SK-N-SH treated with all-trans-retinoic acid at 6 μM for 48 hours (cell line): ENCODE measurements around the gene CD52.

Experiments
- ARNTL ChIP-seq: fragments of 450-650 bp; formaldehyde crosslinking; IDR thresholded peaks from 2 replicates; pipeline ENCODE4 v1.5.0; 2020; ENCODE audit warnings: low read depth, mild to moderate bottlenecking, moderate library complexity, borderline replicate concordance
- CREB5 ChIP-seq: fragments of 250-450 bp; sonication (Bioruptor Pico); IDR thresholded peaks from 2 replicates; pipeline ENCODE4 v1.5.1; 2020; ENCODE audit warnings: low read depth, mild to moderate bottlenecking, moderate library complexity
- CSRNP3 ChIP-seq: fragments of 250-450 bp; sonication (Bioruptor Pico); IDR thresholded peaks from 2 replicates; pipeline ENCODE4 v1.5.1; 2021; ENCODE audit warnings: mild to moderate bottlenecking, moderate library complexity
- GLIS3 ChIP-seq: fragments of 250-450 bp; sonication (Bioruptor Pico); IDR thresholded peaks from 2 replicates; pipeline ENCODE4 v1.5.0; 2020; ENCODE audit warnings: mild to moderate bottlenecking, moderate library complexity
- ISL1 ChIP-seq: fragments of 250-450 bp; sonication (Bioruptor Pico); IDR thresholded peaks from 2 replicates; pipeline ENCODE4 v2.1.2; 2022; ENCODE audit warnings: mild to moderate bottlenecking, moderate library complexity
- PATZ1 ChIP-seq: fragments of 250-450 bp; sonication (Bioruptor Pico); IDR thresholded peaks from 2 replicates; pipeline ENCODE4 v1.8.0; 2020; ENCODE audit warnings: mild to moderate bottlenecking, moderate library complexity, borderline replicate concordance
- TSHZ2 ChIP-seq: fragments of 250-450 bp; sonication (Bioruptor Pico); IDR thresholded peaks from 2 replicates; pipeline ENCODE4 v1.5.0; 2020; ENCODE audit warnings: mild to moderate bottlenecking, moderate library complexity
- ZNF565 ChIP-seq: fragments of 450-650 bp; formaldehyde crosslinking; conservative IDR thresholded peaks from 2 replicates; pipeline ENCODE4 v1.5.0; 2020; ENCODE audit warnings: low read depth, mild to moderate bottlenecking, moderate library complexity
- ZNF70 ChIP-seq: fragments of 450-650 bp; formaldehyde crosslinking; IDR thresholded peaks from 2 replicates; pipeline ENCODE4 v1.5.0; 2020; ENCODE audit warnings: mild to moderate bottlenecking, moderate library complexity
- TF ChIP-seq, protein P1 (sequence below): fragments of 250-450 bp; sonication (Bioruptor Pico); IDR thresholded peaks from 2 replicates; pipeline ENCODE4 v1.8.0; 2021; ENCODE audit warnings: low read depth, mild to moderate bottlenecking, moderate library complexity, borderline replicate concordance

DNA sequence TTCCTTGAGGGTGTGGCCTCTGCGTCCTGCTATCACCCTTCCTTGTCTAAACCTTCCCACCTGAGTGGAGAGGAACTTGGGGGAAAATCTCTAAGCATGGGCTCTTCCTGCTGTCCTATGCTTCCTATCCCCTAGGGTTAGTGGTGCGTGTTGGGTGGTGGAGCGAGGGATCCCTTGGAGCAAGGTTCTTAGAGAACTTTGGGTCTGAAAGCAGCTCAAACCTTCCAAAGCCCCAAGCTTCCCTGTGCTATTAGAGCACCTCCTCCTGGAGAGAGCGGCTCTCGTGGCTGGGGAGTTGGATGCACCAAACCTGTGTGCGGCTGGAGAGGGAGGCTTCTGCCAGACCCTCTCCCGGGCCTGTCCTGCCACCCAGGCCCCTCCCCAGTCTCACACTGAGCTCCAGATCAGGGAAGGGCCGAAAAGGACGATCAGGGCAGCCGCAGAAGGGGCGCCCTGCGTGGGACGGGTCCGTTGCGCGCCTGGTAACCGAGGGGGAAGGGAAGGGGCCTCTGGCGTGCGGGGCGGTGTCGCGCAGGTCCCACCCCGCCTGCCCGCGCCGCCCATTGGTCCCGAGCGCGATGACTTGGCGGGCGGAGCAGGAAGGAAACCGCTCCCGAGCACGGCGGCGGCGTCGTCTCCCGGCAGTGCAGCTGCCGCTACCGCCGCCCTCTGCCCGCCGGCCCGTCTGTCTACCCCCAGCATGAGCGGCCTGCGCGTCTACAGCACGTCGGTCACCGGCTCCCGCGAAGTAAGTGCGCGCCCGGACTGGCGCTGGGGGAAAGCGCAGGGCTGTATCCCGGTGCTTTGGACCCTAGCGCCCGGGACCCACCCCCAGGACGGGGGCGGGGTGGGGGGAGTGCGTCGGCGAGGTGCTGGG is 38.1 kb upstream of the CD52 start, which contains the start of gene SH3BGRL3:
- TF ChIP-seq ISL1 (CRISPR knock-in tag) (no peak), CREB5 (CRISPR knock-in tag) (no peak), ZNF70 (CRISPR knock-in tag) (no peak), TSHZ2 (no peak), GLIS3 (CRISPR knock-in tag) (peak; percentile 18; the same call in 1 of the 2 replicates), ZNF565 (CRISPR knock-in tag) (no peak), CSRNP3 (CRISPR knock-in tag) (no peak), PATZ1 (CRISPR knock-in tag) (no peak), ARNTL (no peak)
- TF ChIP-seq, protein P1, sequence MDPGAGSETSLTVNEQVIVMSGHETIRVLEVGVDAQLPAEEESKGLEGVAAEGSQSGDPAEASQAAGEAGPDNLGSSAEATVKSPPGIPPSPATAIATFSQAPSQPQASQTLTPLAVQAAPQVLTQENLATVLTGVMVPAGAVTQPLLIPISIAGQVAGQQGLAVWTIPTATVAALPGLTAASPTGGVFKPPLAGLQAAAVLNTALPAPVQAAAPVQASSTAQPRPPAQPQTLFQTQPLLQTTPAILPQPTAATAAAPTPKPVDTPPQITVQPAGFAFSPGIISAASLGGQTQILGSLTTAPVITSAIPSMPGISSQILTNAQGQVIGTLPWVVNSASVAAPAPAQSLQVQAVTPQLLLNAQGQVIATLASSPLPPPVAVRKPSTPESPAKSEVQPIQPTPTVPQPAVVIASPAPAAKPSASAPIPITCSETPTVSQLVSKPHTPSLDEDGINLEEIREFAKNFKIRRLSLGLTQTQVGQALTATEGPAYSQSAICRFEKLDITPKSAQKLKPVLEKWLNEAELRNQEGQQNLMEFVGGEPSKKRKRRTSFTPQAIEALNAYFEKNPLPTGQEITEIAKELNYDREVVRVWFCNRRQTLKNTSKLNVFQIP (CRISPR knock-in tag): no peak
